Liver (tissue), 9 donors: ENCODE data around the gene PIWIL1. TPM values are rescaled to one million over a fixed set of nuclear protein-coding genes. Genes with fewer than 3 reads are reported as not detected.

ENCODE experiments used
- DNase-seq: peaks from one replicate; pipeline ENCODE4 v3.0.0-alpha.2; 2017; ENCODE audit warnings: low spot score
- H3K27ac ChIP-seq, 2 donors: one replicate each; pipeline ENCODE4 v1.7.0; 2013; ENCODE audit warnings: inconsistent platforms in 2 of 2, low read length in 2 of 2, control low read depth in 1 of 2, low read depth in 1 of 2, mild to moderate bottlenecking in 1 of 2
- H3K27me3 ChIP-seq, 4 donors: one replicate each; pipeline versions ENCODE4 v1.6.1 to v1.7.0; 2013; ENCODE audit warnings: low read length in 3 of 4, inconsistent platforms in 1 of 4, mild to moderate bottlenecking in 1 of 4, moderate library complexity in 1 of 4; ENCODE audit not compliant: control insufficient read depth in 4 of 4, insufficient read depth in 4 of 4
- H3K36me3 ChIP-seq, 4 donors: one replicate each; pipeline versions ENCODE4 v1.6.1 to v1.7.0; 2013; ENCODE audit warnings: low read length in 3 of 4, mild to moderate bottlenecking in 3 of 4, low read depth in 1 of 4, moderate library complexity in 1 of 4; ENCODE audit not compliant: control insufficient read depth in 4 of 4, insufficient read depth in 3 of 4
- H3K4me1 ChIP-seq, 4 donors: one replicate each; pipeline versions ENCODE4 v1.6.1 to v1.7.0; 2013; ENCODE audit warnings: low read length in 3 of 4, mild to moderate bottlenecking in 3 of 4, moderate library complexity in 1 of 4; ENCODE audit not compliant: control insufficient read depth in 4 of 4, insufficient read depth in 4 of 4
- H3K4me3 ChIP-seq, 3 donors: one replicate each; pipeline versions ENCODE4 v1.6.1 to v1.7.0; 2013; ENCODE audit warnings: low read length in 3 of 3, control low read depth in 1 of 3, low read depth in 1 of 3, mild to moderate bottlenecking in 1 of 3
- H3K9ac ChIP-seq, 2 donors: one replicate each; pipeline ENCODE4 v1.7.0; 2013; ENCODE audit warnings: low read length in 2 of 2, mild to moderate bottlenecking in 2 of 2, moderate library complexity in 2 of 2, control low read depth in 1 of 2, low read depth in 1 of 2
- H3K9me3 ChIP-seq, 4 donors: one replicate each; pipeline versions ENCODE4 v1.6.1 to v1.7.0; 2013; ENCODE audit warnings: low read length in 3 of 4; ENCODE audit not compliant: control insufficient read depth in 4 of 4
- EGR1 ChIP-seq, 2 donors: IDR thresholded peaks; 2 replicates each; pipeline ENCODE4 v1.6.1; 2016 to 2018; ENCODE audit warnings: antibody characterized with exemption in 2 of 2, low read depth in 2 of 2
- FOXA2 ChIP-seq: IDR thresholded peaks from 2 replicates; pipeline ENCODE4 v1.6.1; 2016; ENCODE audit warnings: antibody characterized with exemption
- GABPA ChIP-seq, 2 donors: IDR thresholded peaks in 1 of 2; conservative IDR thresholded peaks in 1 of 2; 2 replicates each; pipeline ENCODE4 v1.6.1; 2016; ENCODE audit warnings: antibody characterized with exemption in 2 of 2, mild to moderate bottlenecking in 1 of 2, moderate library complexity in 1 of 2
- HNF4A ChIP-seq, 2 donors: conservative IDR thresholded peaks; 2 replicates each; pipeline ENCODE4 v1.6.1; 2016; ENCODE audit warnings: antibody characterized with exemption in 2 of 2, mild to moderate bottlenecking in 2 of 2
- HNF4G ChIP-seq: IDR thresholded peaks from 2 replicates; pipeline ENCODE4 v1.6.1; 2016; ENCODE audit warnings: antibody characterized with exemption
- JUND ChIP-seq, 2 donors: IDR thresholded peaks; 2 replicates each; pipeline ENCODE4 v1.6.1; 2016; ENCODE audit warnings: antibody characterized with exemption in 2 of 2
- RAD21 ChIP-seq, 2 donors: IDR thresholded peaks; 2 replicates each; pipeline ENCODE4 v1.6.1; 2016; ENCODE audit warnings: antibody characterized with exemption in 2 of 2, mild to moderate bottlenecking in 2 of 2
- RXRA ChIP-seq, 2 donors: IDR thresholded peaks; 2 replicates each; pipeline ENCODE4 v1.6.1; 2017 to 2018; ENCODE audit warnings: antibody characterized with exemption in 2 of 2, mild to moderate bottlenecking in 1 of 2
- SP1 ChIP-seq: IDR thresholded peaks from 2 replicates; pipeline ENCODE4 v1.6.1; 2018; ENCODE audit warnings: antibody characterized with exemption, mild to moderate bottlenecking
- TAF1 ChIP-seq: conservative IDR thresholded peaks from 2 replicates; pipeline ENCODE4 v1.6.1; 2016; ENCODE audit warnings: antibody characterized with exemption, mild to moderate bottlenecking
- YY1 ChIP-seq: IDR thresholded peaks from 2 replicates; pipeline ENCODE4 v1.6.1; 2016; ENCODE audit warnings: antibody characterized with exemption, mild to moderate bottlenecking
- WGBS: extraction: QIAGEN DNeasy Blood & Tissue Kit; methylation state at CpG from one replicate; pipeline ENCODE4 v1.1.7; 2013; 5-methylcytosine and 5-hydroxymethylcytosine counted together
- polyA plus RNA-seq, 2 donors: library from polyadenylated mRNA; stranded (reverse) in 1 of 2; unstranded in 1 of 2; fragments of 200-250 nt in 1 of 2; fragments of >200 nt in 1 of 2; fragmentation: Nextera tagmentation in 1 of 2; extraction: Ambion mirVana in 1 of 2; gene quantifications; one replicate each; pipeline versions ENCODE4 v1.2.1 to v1.2.3, GENCODE V29; 2013 to 2015
- total RNA-seq, 2 donors: library from RNA; depleted of rRNA; stranded (reverse); fragments of >200 nt; gene quantifications; one replicate each; pipeline ENCODE4 v1.2.3, GENCODE V29; 2014
- TF ChIP-seq, protein P1 (sequence below): IDR thresholded peaks from 2 replicates; pipeline ENCODE4 v1.6.1; 2016; ENCODE audit warnings: antibody characterized with exemption, mild to moderate bottlenecking
- TF ChIP-seq, protein P2 (sequence below): IDR thresholded peaks from 2 replicates; pipeline ENCODE4 v1.6.1; 2016; ENCODE audit warnings: antibody characterized with exemption
- TF ChIP-seq, protein P3 (sequence below): IDR thresholded peaks from 2 replicates; pipeline ENCODE4 v1.6.1; 2016; ENCODE audit warnings: antibody characterized with exemption
- donor health status: healthy.
- donor health status: healthy.
- donor health status: healthy.
- donor health status: healthy.
- donor health status: healthy.

Gene PIWIL1
- total and polyA plus RNA-seq, 4 donors: 0.01 TPM; not detected in 3

- TF ChIP-seq JUND (IDR thresholded peaks at IDR 0.05) (no peak), RXRA (IDR thresholded peaks at IDR 0.05) (no peak), SP1 (no peak), EGR1 (IDR thresholded peaks at IDR 0.05; ENCODE audit: low read depth in 2 of 2) (no peak), RAD21 (IDR thresholded peaks at IDR 0.05) (no peak), YY1 (no peak), GABPA (IDR thresholded peaks at IDR 0.05 in 1 of 2, conservative IDR thresholded peaks at IDR 0.05 in 1 of 2) (no peak)
- TF ChIP-seq, protein P1, sequence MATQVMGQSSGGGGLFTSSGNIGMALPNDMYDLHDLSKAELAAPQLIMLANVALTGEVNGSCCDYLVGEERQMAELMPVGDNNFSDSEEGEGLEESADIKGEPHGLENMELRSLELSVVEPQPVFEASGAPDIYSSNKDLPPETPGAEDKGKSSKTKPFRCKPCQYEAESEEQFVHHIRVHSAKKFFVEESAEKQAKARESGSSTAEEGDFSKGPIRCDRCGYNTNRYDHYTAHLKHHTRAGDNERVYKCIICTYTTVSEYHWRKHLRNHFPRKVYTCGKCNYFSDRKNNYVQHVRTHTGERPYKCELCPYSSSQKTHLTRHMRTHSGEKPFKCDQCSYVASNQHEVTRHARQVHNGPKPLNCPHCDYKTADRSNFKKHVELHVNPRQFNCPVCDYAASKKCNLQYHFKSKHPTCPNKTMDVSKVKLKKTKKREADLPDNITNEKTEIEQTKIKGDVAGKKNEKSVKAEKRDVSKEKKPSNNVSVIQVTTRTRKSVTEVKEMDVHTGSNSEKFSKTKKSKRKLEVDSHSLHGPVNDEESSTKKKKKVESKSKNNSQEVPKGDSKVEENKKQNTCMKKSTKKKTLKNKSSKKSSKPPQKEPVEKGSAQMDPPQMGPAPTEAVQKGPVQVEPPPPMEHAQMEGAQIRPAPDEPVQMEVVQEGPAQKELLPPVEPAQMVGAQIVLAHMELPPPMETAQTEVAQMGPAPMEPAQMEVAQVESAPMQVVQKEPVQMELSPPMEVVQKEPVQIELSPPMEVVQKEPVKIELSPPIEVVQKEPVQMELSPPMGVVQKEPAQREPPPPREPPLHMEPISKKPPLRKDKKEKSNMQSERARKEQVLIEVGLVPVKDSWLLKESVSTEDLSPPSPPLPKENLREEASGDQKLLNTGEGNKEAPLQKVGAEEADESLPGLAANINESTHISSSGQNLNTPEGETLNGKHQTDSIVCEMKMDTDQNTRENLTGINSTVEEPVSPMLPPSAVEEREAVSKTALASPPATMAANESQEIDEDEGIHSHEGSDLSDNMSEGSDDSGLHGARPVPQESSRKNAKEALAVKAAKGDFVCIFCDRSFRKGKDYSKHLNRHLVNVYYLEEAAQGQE: no peak
- Histone ChIP-seq H3K27me3 (peaks cover 0 to 6% (median 0%) of the 10 kb centered on the region in 4 donors), H3K9ac (no peak overlapping the region), H3K4me1 (no peaks in the 10 kb centered on the region), H3K9me3 (peaks cover 0 to 7% (median 0%) of the 10 kb centered on the region in 4 donors), H3K36me3 (no peaks in the 10 kb centered on the region), H3K4me3 (no peak overlapping the region), H3K27ac (no peak overlapping the region)
- no peak for DNase-seq
- 74% methylated on average over 4 of the region's 4 CpGs for WGBS
Measured at GRCh38 chr12:130300090-130300489, 37.6 kb upstream of the PIWIL1 start.

DNA sequence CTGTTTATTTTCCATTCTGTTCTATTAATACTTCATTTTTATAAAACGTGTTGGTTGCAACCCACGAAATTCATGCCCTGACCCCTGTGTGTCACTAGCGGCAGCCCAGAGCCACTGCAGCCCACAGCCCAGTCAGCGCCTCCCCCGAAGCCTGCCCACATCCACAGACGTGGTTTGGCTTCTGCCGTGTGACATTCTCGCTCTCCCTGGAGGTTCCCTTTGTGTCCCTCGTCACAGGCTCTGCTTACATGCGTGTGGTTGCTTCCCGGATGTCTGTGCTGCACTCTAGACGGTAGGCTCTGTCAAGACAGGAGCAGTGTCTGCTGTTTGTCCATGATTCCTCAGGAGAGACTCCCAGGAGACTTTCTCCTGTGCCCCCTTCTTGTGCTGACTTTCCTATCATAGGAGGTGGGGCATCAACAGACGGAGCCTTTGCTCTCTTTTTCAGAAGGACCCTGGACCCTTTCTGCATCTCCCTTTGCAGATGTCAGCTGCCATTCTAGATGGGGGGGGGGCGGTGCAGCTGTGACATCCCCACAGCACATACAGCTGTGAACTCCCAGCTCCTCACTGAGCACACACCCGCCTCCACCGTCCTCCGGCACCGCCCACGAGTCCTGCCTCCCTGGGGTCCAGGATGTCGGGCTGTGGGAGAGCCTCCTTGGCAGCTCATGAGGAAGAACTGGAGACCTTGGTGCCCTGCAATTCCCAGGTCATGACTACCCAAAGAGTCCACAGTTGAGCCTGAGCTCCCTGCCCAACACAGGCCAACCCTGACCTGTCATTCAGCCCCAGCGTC is 36.8 kb upstream of the PIWIL1 start:
- no peaks in the 10 kb centered on the region for H3K4me1 ChIP-seq
- 70% methylated on average over 21 of the region's 21 CpGs for WGBS
- peaks cover 0 to 7% (median 0%) of the 10 kb centered on the region in 4 donors for H3K9me3 ChIP-seq
- H3K27me3 ChIP-seq: peaks cover 0 to 6% (median 0%) of the 10 kb centered on the region in 4 donors
- no peak overlapping the region for H3K9ac ChIP-seq
- H3K36me3 ChIP-seq: no peaks in the 10 kb centered on the region
- no peak overlapping the region for H3K27ac ChIP-seq
- no peak for DNase-seq
- no peak for TF ChIP-seq GABPA (IDR thresholded peaks at IDR 0.05 in 1 of 2, conservative IDR thresholded peaks at IDR 0.05 in 1 of 2)
- TF ChIP-seq, protein P2, sequence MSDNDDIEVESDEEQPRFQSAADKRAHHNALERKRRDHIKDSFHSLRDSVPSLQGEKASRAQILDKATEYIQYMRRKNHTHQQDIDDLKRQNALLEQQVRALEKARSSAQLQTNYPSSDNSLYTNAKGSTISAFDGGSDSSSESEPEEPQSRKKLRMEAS: no peak
- TF ChIP-seq HNF4G: no peak
- no peak for TF ChIP-seq RXRA (IDR thresholded peaks at IDR 0.05)
- TF ChIP-seq TAF1: no peak
- TF ChIP-seq YY1: no peak
- TF ChIP-seq, protein P3, sequence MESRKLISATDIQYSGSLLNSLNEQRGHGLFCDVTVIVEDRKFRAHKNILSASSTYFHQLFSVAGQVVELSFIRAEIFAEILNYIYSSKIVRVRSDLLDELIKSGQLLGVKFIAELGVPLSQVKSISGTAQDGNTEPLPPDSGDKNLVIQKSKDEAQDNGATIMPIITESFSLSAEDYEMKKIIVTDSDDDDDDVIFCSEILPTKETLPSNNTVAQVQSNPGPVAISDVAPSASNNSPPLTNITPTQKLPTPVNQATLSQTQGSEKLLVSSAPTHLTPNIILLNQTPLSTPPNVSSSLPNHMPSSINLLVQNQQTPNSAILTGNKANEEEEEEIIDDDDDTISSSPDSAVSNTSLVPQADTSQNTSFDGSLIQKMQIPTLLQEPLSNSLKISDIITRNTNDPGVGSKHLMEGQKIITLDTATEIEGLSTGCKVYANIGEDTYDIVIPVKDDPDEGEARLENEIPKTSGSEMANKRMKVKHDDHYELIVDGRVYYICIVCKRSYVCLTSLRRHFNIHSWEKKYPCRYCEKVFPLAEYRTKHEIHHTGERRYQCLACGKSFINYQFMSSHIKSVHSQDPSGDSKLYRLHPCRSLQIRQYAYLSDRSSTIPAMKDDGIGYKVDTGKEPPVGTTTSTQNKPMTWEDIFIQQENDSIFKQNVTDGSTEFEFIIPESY: no peak
- no peak for TF ChIP-seq HNF4A (conservative IDR thresholded peaks at IDR 0.05)
- TF ChIP-seq, protein P1: no peak
- no peak for TF ChIP-seq FOXA2
- TF ChIP-seq RAD21 (IDR thresholded peaks at IDR 0.05): no peak
- H3K4me3 ChIP-seq: no peak overlapping the region
